Esophagus squamous epithelium (tissue), 4 donors: ENCODE data around the gene C22orf31.

Experiments
- POLR2A ChIP-seq, 4 donors: fragments of 450-650 bp; IDR thresholded peaks; one replicate each; pipeline ENCODE4 v1.6.1; 2017; ENCODE audit warnings: antibody characterized with exemption in 4 of 4, mild to moderate bottlenecking in 4 of 4, moderate library complexity in 3 of 4
- TF ChIP-seq, protein P1 (sequence below), 6 experiments: fragments of 450-650 bp in 4 of 6; fragments of 200-600 bp in 2 of 6; sonication (generic) in 2 of 6; IDR thresholded peaks; one replicate each; pipeline ENCODE4 v1.5.1; 2016 to 2019; ENCODE audit warnings: antibody characterized with exemption in 6 of 6, mild to moderate bottlenecking in 4 of 6, moderate library complexity in 4 of 6

DNA sequence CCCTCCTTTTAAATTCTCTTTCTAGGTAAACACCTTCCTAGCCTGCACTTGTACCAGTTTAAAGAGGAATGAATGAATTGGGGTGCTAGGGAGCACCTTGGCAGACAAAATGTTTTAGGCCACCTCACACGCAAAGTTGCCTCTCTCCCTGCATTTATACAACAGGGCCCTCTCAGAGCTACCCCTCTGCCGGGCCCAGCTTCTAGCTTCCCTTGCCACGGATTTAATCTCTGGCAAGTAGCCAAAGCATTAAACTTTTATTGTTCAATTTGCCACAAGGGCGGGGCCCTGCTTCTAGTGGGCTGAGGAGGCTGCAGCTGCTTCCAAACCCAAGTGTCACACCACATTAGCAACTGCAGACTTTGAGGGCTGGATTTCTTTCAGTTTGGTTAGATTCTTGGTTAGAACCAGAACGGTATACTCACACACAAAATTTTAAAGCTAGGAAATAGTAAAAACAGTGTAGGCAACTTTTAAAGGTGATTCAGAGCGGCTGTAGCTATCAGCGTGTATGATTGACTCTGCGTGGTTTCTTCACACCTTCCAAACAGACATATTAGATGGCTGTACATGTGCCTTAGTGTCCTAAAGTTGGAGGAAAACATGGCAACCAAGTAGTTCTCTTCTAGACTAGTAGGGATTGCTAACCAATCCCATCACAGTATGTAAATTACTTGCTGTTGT, 17.7 kb upstream of the C22orf31 start:
- TF ChIP-seq, protein P1, sequence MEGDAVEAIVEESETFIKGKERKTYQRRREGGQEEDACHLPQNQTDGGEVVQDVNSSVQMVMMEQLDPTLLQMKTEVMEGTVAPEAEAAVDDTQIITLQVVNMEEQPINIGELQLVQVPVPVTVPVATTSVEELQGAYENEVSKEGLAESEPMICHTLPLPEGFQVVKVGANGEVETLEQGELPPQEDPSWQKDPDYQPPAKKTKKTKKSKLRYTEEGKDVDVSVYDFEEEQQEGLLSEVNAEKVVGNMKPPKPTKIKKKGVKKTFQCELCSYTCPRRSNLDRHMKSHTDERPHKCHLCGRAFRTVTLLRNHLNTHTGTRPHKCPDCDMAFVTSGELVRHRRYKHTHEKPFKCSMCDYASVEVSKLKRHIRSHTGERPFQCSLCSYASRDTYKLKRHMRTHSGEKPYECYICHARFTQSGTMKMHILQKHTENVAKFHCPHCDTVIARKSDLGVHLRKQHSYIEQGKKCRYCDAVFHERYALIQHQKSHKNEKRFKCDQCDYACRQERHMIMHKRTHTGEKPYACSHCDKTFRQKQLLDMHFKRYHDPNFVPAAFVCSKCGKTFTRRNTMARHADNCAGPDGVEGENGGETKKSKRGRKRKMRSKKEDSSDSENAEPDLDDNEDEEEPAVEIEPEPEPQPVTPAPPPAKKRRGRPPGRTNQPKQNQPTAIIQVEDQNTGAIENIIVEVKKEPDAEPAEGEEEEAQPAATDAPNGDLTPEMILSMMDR (IDR thresholded peaks at IDR 0.05): no peak
- no peak for TF ChIP-seq POLR2A (IDR thresholded peaks at IDR 0.05)
